HuH-7 (cell line): ENCODE measurements around the gene RPUSD4.

Experiments used
- DNase-seq: peaks from one replicate; pipeline ENCODE4 v3.0.0; 2011; ENCODE audit warnings: low spot score

The RPUSD4 gene

DNA sequence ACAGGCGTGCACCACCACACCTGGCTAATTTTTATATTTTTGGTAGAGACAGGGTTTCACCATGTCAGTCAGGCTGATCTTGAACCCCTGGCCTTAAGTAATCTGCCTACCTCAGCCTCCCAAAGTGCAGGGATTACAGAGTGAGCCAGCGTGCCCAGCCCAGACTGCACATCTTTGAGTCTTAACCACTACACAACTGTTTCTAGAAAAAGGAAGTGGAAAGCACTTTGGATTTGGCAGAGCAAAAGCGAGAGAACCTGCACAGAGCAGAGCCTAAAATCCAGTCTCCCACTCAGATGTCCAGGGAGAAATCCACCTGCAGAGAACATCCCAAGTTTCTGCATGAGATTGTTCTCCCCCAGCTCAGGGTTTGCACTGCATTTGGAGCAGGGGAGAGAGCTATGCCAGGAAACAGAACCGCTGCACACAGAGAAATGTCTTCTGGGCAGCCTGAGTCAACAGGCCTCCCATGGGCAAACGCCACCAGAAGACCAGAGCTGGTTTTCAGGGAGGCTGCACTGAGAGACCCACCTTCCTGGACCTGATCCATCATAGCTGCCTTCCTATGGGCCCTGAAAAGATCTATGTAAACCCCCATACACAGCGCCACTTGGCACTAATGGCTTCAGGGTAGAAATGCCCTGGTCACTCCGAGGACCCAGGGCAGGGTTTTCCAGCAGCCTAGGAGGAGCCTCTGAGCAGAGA, 54.0 kb downstream of the RPUSD4 start:
- no peak for DNase-seq

DNA sequence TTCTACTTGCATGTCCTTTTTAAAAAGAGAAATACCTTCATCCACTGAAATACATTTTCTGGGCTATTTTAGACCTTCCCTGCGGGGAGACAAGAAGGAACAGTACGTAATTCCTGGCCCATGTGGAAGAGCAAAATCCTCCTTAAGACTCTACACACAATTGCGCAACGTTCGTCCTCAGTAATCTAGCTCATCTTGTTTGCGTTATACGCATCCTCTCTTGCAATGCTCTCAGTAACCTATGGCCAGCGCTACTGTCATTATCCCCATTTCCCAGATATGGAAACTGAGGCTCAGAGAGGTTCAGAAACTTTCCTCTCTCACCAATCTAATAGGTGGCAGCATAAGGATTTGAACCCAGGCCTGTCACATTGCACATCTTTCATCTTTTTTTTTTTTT, 54.6 kb downstream of the RPUSD4 start:
- no peak for DNase-seq

DNA sequence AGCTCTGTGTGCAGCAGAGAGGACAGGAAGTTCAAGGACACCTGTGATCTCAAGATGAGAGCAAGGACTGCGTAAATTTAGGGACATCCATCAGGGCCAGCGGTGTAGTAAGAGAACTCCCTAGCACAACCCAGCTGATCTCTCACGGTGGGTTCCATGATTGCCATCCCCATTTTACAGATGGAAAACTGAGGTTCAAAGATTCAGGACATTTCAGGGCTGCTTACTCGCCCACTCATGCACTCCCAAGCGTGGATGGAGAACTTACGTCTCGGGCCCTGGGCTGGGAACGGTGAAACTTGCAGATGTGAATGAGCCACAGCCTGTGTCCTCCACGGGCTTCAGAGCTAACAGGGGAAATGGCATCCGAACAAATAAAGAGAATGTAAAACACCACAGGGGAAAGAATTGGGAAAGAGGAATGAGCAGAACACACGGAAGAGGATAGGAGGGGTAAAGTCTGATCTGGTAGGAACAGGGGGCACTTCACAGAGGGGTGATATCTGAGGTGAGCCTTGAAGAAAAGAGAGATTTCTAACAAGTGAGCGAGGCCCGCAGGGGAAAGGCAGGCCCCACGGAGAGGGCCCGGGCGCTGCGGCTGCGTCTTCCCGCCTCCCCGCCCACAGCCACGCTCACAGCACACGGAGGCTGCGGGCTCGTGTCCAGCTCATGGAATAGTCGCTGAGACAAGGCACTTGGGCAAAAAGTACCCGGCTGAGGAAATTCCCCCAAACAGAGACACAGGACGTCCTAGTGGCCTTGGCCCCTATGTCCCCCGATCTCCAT, 55.9 kb downstream of the RPUSD4 start:
- DNase-seq: no peak

DNA sequence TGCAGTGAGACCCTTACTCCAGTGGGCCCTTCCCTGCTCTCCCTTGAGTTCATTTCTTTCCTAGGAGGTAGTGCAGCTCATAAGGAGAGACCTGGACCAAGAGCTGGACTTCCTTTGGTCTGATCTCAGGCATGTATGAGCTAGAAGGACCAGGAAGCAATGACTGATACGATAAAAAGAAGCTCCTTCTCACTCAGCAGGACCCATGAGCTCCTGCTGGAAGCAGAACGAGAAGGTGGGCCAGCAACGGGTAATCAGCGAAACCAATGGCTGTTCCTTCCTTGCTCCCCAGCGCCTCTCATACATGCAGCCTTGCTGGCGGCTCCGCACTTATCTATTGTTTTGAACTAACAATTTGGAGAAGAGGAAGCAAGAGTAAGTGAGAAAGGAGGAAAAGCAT, 56.8 kb downstream of the RPUSD4 start:
- no peak for DNase-seq

DNA sequence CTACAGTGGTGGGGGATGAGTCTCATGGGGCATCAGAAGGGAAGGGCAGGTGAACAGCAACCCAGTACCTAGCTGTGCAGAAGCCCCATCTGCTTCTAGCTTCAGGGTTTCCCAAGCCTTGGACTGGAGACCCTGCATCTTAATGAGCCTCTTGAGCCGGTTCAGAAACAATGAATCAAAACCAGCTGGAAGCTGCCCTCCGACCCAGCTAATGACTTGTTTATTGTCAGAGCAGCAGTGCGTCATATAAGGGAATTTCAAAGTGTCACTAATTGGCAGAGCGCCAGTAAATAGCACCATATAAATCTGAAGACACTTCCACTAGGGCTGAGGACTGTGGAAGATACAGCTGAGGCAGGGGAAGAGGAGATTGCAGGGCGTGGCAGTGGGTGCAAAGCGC, 57.5 kb downstream of the RPUSD4 start:
- no peak for DNase-seq

DNA sequence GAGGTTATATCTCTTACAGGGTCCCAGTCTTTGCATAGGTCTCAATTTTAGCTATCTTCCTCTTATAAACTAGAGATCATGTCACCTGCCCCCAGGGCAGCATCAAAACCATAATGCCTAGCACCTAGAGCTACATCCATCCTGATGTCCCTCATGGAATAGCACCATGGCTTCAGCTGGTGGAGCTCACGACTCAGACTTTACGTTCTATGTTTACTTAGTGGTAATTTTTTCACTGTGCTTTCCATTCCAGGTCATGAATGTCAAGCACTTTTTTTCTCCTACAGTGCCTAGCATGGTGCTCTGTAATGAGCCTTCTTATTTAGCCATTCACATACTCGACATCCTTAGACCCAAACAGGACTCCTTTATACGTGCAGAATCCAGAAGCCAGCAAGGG, 58.4 kb downstream of the RPUSD4 start:
- no peak for DNase-seq

DNA sequence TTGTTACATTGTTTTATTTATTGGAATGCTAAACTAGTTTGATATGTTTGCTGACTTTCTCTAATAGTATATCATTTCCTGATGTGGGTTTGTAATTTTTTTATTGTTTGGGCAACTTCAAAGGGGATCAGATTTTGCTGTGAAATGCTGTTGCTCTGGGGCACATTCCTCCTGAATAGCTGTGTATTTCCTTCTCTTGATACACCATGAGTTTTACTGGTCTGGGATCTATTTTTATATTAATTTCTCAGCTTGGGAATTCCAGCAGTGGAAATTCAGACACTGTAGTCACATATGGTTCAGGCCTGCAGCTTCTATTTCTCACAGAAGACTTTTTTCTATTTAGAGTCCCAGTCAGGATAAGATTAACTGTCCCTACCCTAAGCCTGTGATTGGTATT, 58.9 kb downstream of the RPUSD4 start:
- DNase-seq: no peak

DNA sequence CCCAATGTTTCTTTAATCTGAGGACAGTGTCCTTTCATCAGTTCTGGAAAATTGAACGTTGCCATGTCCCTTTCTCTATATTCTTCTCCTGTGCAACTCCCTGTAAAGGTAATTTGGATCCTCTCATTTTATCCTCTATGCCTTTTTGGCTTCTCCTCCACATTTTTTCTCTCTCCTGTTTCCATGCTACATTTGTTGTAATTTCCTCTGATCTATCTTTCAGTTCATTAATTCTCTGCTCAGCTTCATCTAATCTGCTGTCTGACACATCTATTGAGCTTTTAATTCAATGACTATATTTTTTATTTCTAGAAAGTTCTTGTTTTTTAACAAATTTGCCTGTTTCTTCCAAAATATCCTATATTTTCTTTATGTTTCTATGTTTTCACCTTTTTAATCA, 59.3 kb downstream of the RPUSD4 start:
- no peak for DNase-seq
